Nephron (organoid): ENCODE data around the gene MAIP1.

Experiments used
- H3K27ac Mint-ChIP-seq, 3 experiments: 2 replicates each; pipeline ENCODE4 v1.8.0; 2020; ENCODE audit warnings: mixed read lengths in 3 of 3, mild to moderate bottlenecking in 2 of 3, moderate library complexity in 1 of 3
- H3K27me3 Mint-ChIP-seq: 2 replicates; pipeline ENCODE4 v1.8.0; 2021; ENCODE audit warnings: low read depth, mild to moderate bottlenecking, moderate library complexity, mixed read lengths
- H3K36me3 Mint-ChIP-seq: 2 replicates; pipeline ENCODE4 v1.8.0; 2020; ENCODE audit warnings: low read depth, mixed read lengths
- H3K4me1 Mint-ChIP-seq: 2 replicates; pipeline ENCODE4 v1.8.0; 2020; ENCODE audit warnings: mixed read lengths
- H3K4me3 Mint-ChIP-seq, 3 experiments: 2 replicates each; pipeline ENCODE4 v1.8.0; 2020; ENCODE audit warnings: mild to moderate bottlenecking in 3 of 3, mixed read lengths in 3 of 3, moderate library complexity in 2 of 3
- H3K9me3 Mint-ChIP-seq: 2 replicates; pipeline ENCODE4 v1.8.0; 2020; ENCODE audit warnings: mixed read lengths
- CTCF ChIP-seq, 3 experiments: fragments of 200-600 bp; sonication (generic); IDR thresholded peaks; one replicate each; pipeline ENCODE4 v1.5.0; 2021; ENCODE audit warnings: antibody characterized with exemption in 3 of 3; ENCODE audit not compliant: unreplicated experiment in 3 of 3

The MAIP1 gene

GRCh38 chr2:199956062-199956380, 639 bp downstream of the MAIP1 start:
- no peaks in the 10 kb centered on the region for H3K9me3 Mint-ChIP-seq
- H3K36me3 Mint-ChIP-seq: peaks cover 17% of the 10 kb centered on the region
- peaks cover 34% of the 10 kb centered on the region for H3K4me1 Mint-ChIP-seq
- H3K4me3 Mint-ChIP-seq: peak overlapping the region; percentile 100
- peak overlapping the region; percentile 97 to 99 (median 99) for H3K27ac Mint-ChIP-seq
- no peaks in the 10 kb centered on the region for H3K27me3 Mint-ChIP-seq
- TF ChIP-seq CTCF (IDR thresholded peaks at IDR 0.05; ENCODE audit: unreplicated experiment in 3 of 3): no peak

- peak overlapping the region; percentile 76 to 100 (median 100) for H3K4me3 Mint-ChIP-seq
Observed at GRCh38 chr2:199958014-199958413, 2.6 kb downstream of the MAIP1 start.

GRCh38 chr2:199962203-199962602, 6.8 kb downstream of the MAIP1 start:
- Mint-ChIP-seq H3K27ac (no peak overlapping the region), H3K4me1 (peaks cover 7% of the 10 kb centered on the region), H3K27me3 (no peaks in the 10 kb centered on the region), H3K4me3 (no peak overlapping the region), H3K9me3 (no peaks in the 10 kb centered on the region), H3K36me3 (peaks cover 51% of the 10 kb centered on the region)
- no peak for TF ChIP-seq CTCF (IDR thresholded peaks at IDR 0.05; ENCODE audit: unreplicated experiment in 3 of 3)

More at GRCh38 chr2:199958014-199958413, 2.6 kb downstream of the MAIP1 start:
- peaks cover 34% of the 10 kb centered on the region for H3K4me1 Mint-ChIP-seq
- no peak for TF ChIP-seq CTCF (IDR thresholded peaks at IDR 0.05; ENCODE audit: unreplicated experiment in 3 of 3)
- no peaks in the 10 kb centered on the region for H3K27me3 Mint-ChIP-seq
- H3K27ac Mint-ChIP-seq: peak overlapping the region in 1 of 3 experiments; percentile 12
- no peaks in the 10 kb centered on the region for H3K9me3 Mint-ChIP-seq
- H3K36me3 Mint-ChIP-seq: peaks cover 31% of the 10 kb centered on the region

GRCh38 chr2:199966405-199966804, 11.0 kb downstream of the MAIP1 start:
- no peaks in the 10 kb centered on the region for H3K27me3 Mint-ChIP-seq
- H3K9me3 Mint-ChIP-seq: no peaks in the 10 kb centered on the region
- peaks cover 50% of the 10 kb centered on the region for H3K36me3 Mint-ChIP-seq
- H3K27ac Mint-ChIP-seq: no peak overlapping the region
- H3K4me3 Mint-ChIP-seq: no peak overlapping the region
- no peak for TF ChIP-seq CTCF (IDR thresholded peaks at IDR 0.05; ENCODE audit: unreplicated experiment in 3 of 3)
- no peaks in the 10 kb centered on the region for H3K4me1 Mint-ChIP-seq

GRCh38 chr2:199966976-199967375, 11.6 kb downstream of the MAIP1 start:
- no peaks in the 10 kb centered on the region for H3K4me1 Mint-ChIP-seq
- TF ChIP-seq CTCF (IDR thresholded peaks at IDR 0.05; ENCODE audit: unreplicated experiment in 3 of 3): no peak
- no peaks in the 10 kb centered on the region for H3K9me3 Mint-ChIP-seq
- H3K4me3 Mint-ChIP-seq: no peak overlapping the region
- H3K27me3 Mint-ChIP-seq: no peaks in the 10 kb centered on the region
- H3K27ac Mint-ChIP-seq: no peak overlapping the region
- H3K36me3 Mint-ChIP-seq: peaks cover 44% of the 10 kb centered on the region

- no peaks in the 10 kb centered on the region for H3K27me3 Mint-ChIP-seq
- H3K4me1 Mint-ChIP-seq: no peaks in the 10 kb centered on the region
- H3K9me3 Mint-ChIP-seq: no peaks in the 10 kb centered on the region
- TF ChIP-seq CTCF (IDR thresholded peaks at IDR 0.05; ENCODE audit: unreplicated experiment in 3 of 3): no peak
- H3K36me3 Mint-ChIP-seq: peaks cover 37% of the 10 kb centered on the region
- H3K4me3 Mint-ChIP-seq: no peak overlapping the region
- no peak overlapping the region for H3K27ac Mint-ChIP-seq
Observed at GRCh38 chr2:199968126-199968525, 12.7 kb downstream of the MAIP1 start.
